NCI-H2081 (cell line): ENCODE data around the gene TNFRSF8.
"Not testable (repeated sequence)": the region's sequence is repeated elsewhere in the genome, so short reads cannot be mapped to it uniquely, and the experiment has no call there.

Experiments used
- DNase-seq, 2 experiments: peaks; one replicate each; lab custom pipeline; 2025; lab: John Stamatoyannopoulos, UW

TNFRSF8 gene

GRCh38 chr1:12063141-12064072 is at the start of gene TNFRSF8:
TNFRSF8 (plus strand) TSS chr1:12063303; CDS start chr1:12063599, 296 bp downstream.
- no peak for DNase-seq

GRCh38 chr1:12014141-12014991 is 48.7 kb upstream of the TNFRSF8 start:
- DNase-seq = no peak

DNA sequence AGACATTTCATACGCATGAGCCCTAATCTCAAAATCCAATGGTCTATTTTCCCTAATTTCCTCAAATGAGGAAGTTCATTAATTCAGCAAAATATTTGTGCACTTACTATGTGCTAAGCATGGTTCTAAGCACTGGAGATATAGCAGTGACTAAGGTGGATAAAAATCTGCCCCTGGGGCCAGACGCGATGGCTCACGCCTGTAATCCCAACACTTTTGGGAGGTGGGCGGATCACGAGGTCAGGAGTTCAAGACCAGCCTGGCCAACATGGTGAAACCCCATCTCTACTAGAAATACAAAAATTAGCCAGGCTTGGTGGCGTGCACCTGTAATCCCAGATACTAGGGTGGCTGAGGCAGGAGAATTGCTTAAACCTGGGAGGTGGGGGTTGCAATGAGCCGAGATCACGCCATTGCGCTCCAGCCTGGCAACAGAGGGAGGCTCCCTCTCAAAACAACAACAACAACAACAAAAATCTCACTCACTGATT is 48.1 kb upstream of the TNFRSF8 start:
- no peak for DNase-seq

DNA sequence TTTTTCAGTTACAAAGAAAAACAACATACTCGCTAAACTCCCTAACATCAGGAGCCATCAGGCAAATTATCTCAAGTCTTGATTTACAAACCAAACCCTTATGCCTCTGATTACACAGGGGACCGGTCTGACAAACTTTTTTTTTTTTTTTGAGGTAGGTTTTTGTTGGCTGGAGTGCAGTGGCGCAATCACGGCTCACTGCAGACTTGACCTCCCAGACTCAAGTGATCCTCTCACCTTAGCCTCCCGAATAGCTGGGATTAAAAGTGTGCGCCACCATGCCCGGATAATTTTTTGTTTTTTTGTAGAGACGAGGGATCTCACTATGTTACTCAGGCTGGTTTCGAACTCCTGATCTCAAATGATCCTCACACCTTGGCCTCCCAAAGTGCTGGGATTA is 47.6 kb upstream of the TNFRSF8 start:
- no peak for DNase-seq

DNA sequence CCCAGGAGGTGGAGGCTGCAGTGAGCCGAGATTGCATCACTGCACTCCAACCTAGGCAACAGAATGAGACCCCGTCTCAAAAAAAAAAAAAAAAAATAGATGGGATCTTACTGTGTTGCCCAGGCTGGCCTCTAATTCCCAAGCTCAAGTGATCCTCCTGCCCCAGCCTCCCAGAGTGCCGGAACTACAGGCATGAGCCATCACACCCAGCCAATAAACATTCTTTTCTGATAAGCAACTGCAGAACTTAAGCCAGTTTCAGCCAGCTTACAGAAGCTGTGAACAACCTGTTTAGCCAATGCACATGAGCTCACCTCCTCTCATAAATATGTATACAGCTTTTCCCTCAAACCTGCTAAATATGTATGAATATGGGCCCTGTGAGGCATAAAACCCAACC is 46.9 kb upstream of the TNFRSF8 start:
- no peak for DNase-seq

- DNase-seq = no peak
Measured at GRCh38 chr1:12019858-12020509, 43.1 kb upstream of the TNFRSF8 start.

GRCh38 chr1:12021616-12022015 is 41.5 kb upstream of the TNFRSF8 start:
- no peak for DNase-seq

GRCh38 chr1:12022036-12022435 is 41.1 kb upstream of the TNFRSF8 start:
- DNase-seq = no peak

GRCh38 chr1:12026586-12026985 is 36.5 kb upstream of the TNFRSF8 start:
- no peak for DNase-seq

GRCh38 chr1:12028248-12028647 is 34.9 kb upstream of the TNFRSF8 start:
- DNase-seq = no peak

GRCh38 chr1:12028957-12029511 is 34.1 kb upstream of the TNFRSF8 start:
- DNase-seq = no peak

DNA sequence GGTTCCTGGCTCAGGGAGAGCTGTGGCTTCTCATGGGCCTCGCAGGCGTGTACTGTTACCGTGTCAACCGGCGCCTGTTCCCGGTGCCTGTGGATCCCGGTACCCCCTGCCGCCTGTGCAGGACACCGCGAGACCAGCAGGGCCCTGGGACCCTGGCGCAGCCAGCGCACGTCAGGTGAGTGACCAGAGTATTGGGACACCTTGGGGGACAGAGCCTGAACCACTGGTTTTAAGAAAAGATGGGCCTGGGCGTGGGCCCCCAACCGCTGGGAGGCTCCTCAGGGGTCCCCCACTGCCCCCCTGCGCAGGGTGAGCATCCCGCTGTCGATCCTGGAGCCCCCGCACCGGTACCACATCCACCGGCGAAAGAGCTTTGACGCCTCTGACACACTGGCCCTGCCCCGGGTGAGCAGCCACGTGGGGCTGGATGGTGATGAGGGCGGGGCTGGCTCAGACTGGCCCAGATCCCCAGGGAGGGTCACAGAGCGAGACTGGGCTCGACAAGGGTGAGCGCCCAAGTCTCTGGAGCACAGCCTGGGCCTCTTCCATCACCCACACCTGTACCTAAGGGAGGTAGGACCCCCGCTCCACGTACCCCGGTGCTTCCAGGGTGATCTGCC is 33.3 kb upstream of the TNFRSF8 start:
- DNase-seq = no peak

DNA sequence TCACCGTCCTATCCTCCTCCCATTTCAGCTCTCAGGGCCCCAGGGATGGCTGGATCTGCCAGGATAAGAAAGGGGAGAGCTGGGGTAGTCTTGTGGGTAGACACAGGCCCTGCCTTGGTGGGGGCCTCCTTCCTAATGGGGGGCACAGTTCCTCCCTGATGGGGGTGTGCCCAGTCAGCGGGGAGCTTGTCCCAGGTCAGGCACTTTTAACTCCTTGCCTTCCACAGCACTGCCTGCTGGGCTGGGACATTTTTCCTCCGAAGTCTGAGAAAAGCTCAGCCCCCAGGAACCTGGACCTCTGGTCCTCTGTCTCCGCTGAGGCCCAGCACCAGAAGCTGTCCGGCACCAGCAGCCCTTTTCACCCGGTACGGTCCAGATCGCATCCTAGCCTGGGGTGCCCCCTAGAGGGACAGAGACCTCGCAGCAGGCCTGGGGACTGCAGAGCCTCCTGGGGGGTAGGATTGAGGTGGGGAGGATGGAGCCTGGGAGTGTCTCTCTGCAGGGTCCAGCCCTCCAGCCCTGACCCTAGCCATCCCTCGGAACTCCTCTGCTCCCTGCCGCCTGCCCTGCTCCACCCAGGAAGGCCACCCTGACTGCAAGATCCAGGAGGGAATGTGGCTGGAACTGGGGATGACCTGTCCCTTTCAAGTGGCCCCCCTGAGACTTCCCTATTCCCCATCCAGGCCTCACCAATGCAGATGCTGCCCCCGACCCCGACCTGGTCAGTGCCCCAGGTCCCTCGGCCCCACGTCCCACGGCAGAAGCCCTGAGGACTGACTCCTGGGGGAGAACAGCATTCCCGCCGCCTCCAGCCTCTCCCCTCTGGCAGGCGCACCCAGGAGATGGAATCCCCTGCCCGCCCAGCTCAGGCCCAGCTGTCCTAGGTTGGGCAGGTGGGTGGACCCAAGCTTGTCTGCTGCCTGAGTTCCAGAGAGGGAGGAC is 31.8 kb upstream of the TNFRSF8 start:
- DNase-seq = no peak

GRCh38 chr1:12032161-12032621 is 30.9 kb upstream of the TNFRSF8 start:
- DNase-seq = no peak

DNA sequence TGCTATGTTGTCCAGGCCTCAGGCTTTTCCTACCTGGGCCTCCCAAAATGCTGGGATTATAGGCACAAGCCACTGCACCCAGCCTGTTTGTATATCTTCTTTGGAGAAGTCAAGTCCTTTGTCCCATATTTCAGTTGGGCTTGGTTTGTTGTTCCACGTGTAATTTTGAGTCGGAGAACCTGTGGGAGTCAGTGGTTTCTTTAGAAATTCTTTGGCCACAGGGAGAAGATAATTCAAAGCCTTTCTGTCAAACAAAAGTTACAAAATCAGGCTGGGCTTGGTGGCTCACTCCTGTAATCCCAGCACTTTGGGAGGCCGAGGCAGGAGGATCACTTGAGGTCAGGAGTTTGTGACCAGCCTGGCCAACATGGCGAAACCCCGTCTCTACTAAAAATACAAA is 29.7 kb upstream of the TNFRSF8 start:
- DNase-seq = not testable (repeated sequence)

DNA sequence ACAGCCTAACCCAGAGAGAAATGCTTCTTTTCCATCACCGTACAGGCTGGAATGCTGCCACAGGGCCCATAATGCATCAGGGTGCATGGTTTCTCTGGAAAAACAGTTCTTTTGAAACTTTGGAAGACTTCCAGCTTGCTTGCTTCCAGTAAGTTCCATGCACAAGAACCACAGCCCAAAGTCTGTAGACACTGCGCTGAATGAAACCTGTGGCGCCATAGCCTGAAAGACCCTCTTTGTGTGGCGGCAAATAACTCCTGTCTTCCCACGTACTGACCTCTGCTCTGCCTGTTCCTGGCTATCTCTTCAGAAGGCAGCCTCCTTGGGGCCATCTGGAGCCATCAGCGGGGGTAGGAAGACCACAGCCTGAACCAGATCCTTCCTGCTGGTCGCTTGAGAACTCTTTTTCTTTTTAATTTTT is 28.7 kb upstream of the TNFRSF8 start:
- no peak for DNase-seq

- DNase-seq = no peak
Measured at GRCh38 chr1:12035312-12035711, 27.8 kb upstream of the TNFRSF8 start.

DNA sequence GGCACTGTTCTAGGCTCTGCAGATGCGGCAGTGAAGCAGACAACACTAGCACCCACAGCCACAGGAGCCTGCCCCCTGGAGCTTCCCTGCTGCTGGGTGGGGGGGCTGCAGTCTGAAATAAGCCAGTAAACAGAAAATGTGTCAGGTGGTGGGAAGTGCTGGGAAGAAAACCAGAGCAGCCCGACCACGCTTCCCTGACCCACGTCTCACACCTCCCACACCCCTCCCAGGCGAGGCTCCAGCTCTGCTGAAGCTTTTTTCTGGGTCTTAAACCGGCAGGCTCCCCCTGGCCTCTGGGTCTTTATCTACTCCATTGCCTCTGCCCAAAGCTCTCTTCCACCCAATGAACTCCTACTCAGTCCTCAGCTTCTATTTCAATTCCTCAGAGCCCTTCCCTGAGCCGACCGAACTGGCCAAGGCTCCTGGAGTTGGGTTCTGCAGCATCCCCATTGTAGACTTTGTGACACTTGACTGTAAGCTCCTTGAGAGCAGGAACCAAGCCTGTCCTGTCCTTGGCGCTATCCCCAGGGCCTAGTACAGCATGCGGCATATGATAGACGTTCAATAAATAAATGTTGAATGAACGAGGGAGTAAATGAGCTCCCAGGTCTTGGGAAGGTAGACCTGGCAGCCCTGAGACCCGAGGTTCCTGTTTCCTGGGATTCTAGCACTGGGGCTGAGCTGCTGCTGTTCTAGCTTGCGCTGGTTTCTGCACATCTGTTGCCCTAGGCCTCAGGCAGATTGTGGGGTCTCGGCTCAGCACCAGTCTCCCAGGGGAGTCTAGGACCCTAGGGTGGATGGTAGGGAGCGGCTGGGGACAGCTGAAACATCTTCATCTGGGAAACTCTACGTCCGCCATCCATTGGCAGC is 25.4 kb upstream of the TNFRSF8 start:
- no peak for DNase-seq
